Measurements from ENCODE around the gene APP.

- TF ChIP-seq CTCF (IDR thresholded peaks at IDR 0.05; ENCODE audit: low read depth, low read length), result no peak
- no peak for TF ChIP-seq EZH2phosphoT487 (IDR thresholded peaks at IDR 0.05; ENCODE audit: low read depth)
These were observed 88.0 kb downstream of the APP start for GRCh38 chr21:26082549-26082948.

Measured in OCI-LY3 (cell line).